SK-N-SH (cell line): ENCODE results near the gene PNRC2. TPM values are rescaled to one million over a fixed set of nuclear protein-coding genes. Genes with fewer than 3 reads are reported as not detected.

ENCODE experiments used
- CTCF ChIA-PET: fragments of 300-600, 350-600 bp; formaldehyde crosslinking; extraction: SDS; loops from one replicate; lab custom pipeline; 2021; lab: Yijun Ruan, JAX
- POLR2A ChIA-PET: fragments of 350-600 bp; sonication (Branson Sonifier 250); formaldehyde crosslinking; extraction: SDS; loops from one replicate; lab custom pipeline; 2020; ENCODE audit warnings: antibody characterized with exemption, inconsistent platforms; lab: Yijun Ruan, JAX
- DNase-seq: peaks from one replicate; pipeline ENCODE4 v3.0.0; 2012
- H2AFZ ChIP-seq: fragments of 200-600 bp; sonication (generic); 2 replicates; pipeline ENCODE4 v1.8.1; 2016; ENCODE audit warnings: antibody characterized with exemption, mild to moderate bottlenecking, low read depth
- H3F3A ChIP-seq: fragments of 200-600 bp; sonication (generic); replicated peaks from 2 replicates; pipeline ENCODE3; 2016; ENCODE audit warnings: antibody characterized with exemption, mild to moderate bottlenecking; ENCODE audit not compliant: insufficient read depth
- H3K27ac ChIP-seq, 2 experiments: fragments of 200-500 bp in 1 of 2; fragments of 200-600 bp in 1 of 2; sonication (Bioruptor generic) in 1 of 2; sonication (generic), shearing (Covaris generic) in 1 of 2; 2 replicates each; pipeline versions ENCODE4 v1.5.1 to v1.6.1; 2014 to 2016; ENCODE audit warnings: low read depth in 2 of 2, inconsistent platforms in 1 of 2, low read length in 1 of 2, mild to moderate bottlenecking in 1 of 2, mixed read lengths in 1 of 2
- H3K27me3 ChIP-seq: fragments of 200-600 bp; sonication (generic), shearing (Covaris generic); 2 replicates; pipeline ENCODE4 v1.6.1; 2016; ENCODE audit warnings: mixed run types; ENCODE audit not compliant: insufficient read depth
- H3K36me3 ChIP-seq, 2 experiments: fragments of 200-500 bp in 1 of 2; fragments of 200-600 bp in 1 of 2; sonication (Bioruptor generic) in 1 of 2; sonication (generic) in 1 of 2; replicated peaks in 1 of 2; 2 replicates each; pipeline versions ENCODE3 to v1.5.1; 2014 to 2016; ENCODE audit warnings: low read length in 1 of 2, mild to moderate bottlenecking in 1 of 2; ENCODE audit not compliant: insufficient read depth in 2 of 2, control insufficient read depth in 1 of 2
- H3K4me1 ChIP-seq, 2 experiments: fragments of 200-500 bp in 1 of 2; fragments of 200-600 bp in 1 of 2; sonication (Bioruptor generic) in 1 of 2; sonication (generic), shearing (Covaris generic) in 1 of 2; 2 replicates each; pipeline versions ENCODE4 v1.5.1 to v1.6.1; 2014 to 2016; ENCODE audit warnings: low read depth in 1 of 2, low read length in 1 of 2, mixed run types in 1 of 2; ENCODE audit not compliant: insufficient read depth in 2 of 2, control insufficient read depth in 1 of 2
- H3K4me2 ChIP-seq: fragments of 200-600 bp; sonication (generic), shearing (Covaris generic); 2 replicates; pipeline ENCODE4 v1.6.1; 2017; ENCODE audit warnings: mixed run types
- H3K4me3 ChIP-seq, 2 experiments: fragments of 200-500 bp in 1 of 2; fragments of 200-600 bp in 1 of 2; sonication (Bioruptor generic) in 1 of 2; sonication (generic), shearing (Covaris generic) in 1 of 2; 2 replicates each; pipeline versions ENCODE4 v1.5.1 to v1.8.1; 2014 to 2016; ENCODE audit warnings: low read depth in 2 of 2, inconsistent platforms in 1 of 2, low read length in 1 of 2, mild to moderate bottlenecking in 1 of 2, mixed read lengths in 1 of 2, moderate library complexity in 1 of 2
- H3K79me2 ChIP-seq: fragments of 200-600 bp; sonication (generic); 2 replicates; pipeline ENCODE4 v1.8.1; 2017; ENCODE audit warnings: mild to moderate bottlenecking; ENCODE audit not compliant: insufficient read depth
- H3K9ac ChIP-seq: fragments of 200-600 bp; sonication (generic); 2 replicates; pipeline ENCODE4 v1.6.1; 2017; ENCODE audit warnings: mixed run types
- H3K9me2 ChIP-seq: fragments of 200-600 bp; sonication (generic); 2 replicates; pipeline ENCODE4 v1.6.1; 2017; ENCODE audit warnings: mixed run types
- H3K9me3 ChIP-seq: fragments of 200-600 bp; sonication (generic); 2 replicates; pipeline ENCODE4 v1.6.1; 2017; ENCODE audit warnings: mixed run types, mild to moderate bottlenecking, moderate library complexity
- H4K20me1 ChIP-seq: fragments of 200-600 bp; sonication (generic); 2 replicates; pipeline ENCODE4 v1.6.1; 2017; ENCODE audit warnings: mild to moderate bottlenecking, mixed run types; ENCODE audit not compliant: insufficient read depth
- CTCF ChIP-seq: fragments of 200-600 bp; sonication (generic); IDR thresholded peaks from 2 replicates; pipeline ENCODE4 v1.6.1; 2017; ENCODE audit warnings: antibody characterized with exemption, mild to moderate bottlenecking, moderate library complexity
- ELF1 ChIP-seq: IDR thresholded peaks from 2 replicates; pipeline ENCODE4 v1.4.0; 2012
- EP300 ChIP-seq, 2 experiments: IDR thresholded peaks; 2 replicates each; pipeline versions ENCODE4 v1.4.0 to v1.6.1; 2012; ENCODE audit warnings: borderline replicate concordance in 1 of 2, low read depth in 1 of 2, low read length in 1 of 2
- FOXJ3 ChIP-seq: sonication (generic); formaldehyde crosslinking; IDR thresholded peaks from 2 replicates; pipeline ENCODE4 v1.5.1; 2020; ENCODE audit warnings: mild to moderate bottlenecking, missing genetic modification reagents
- GABPA ChIP-seq: IDR thresholded peaks from 2 replicates; pipeline ENCODE4 v1.4.0; 2012; ENCODE audit warnings: low read depth, mild to moderate bottlenecking
- MAX ChIP-seq: IDR thresholded peaks from 2 replicates; pipeline ENCODE4 v1.4.0; 2012; ENCODE audit warnings: low read depth
- POLR2AphosphoS5 ChIP-seq: IDR thresholded peaks from 2 replicates; pipeline ENCODE4 v1.6.1; 2012; ENCODE audit warnings: low read depth, low read length
- RAD21 ChIP-seq: IDR thresholded peaks from 2 replicates; pipeline ENCODE4 v1.6.1; 2012; ENCODE audit warnings: mild to moderate bottlenecking, low read length
- REST ChIP-seq: IDR thresholded peaks from 2 replicates; pipeline ENCODE4 v1.6.1; 2012; ENCODE audit warnings: mild to moderate bottlenecking, low read depth, low read length, moderate library complexity
- RFX5 ChIP-seq: IDR thresholded peaks from 2 replicates; pipeline ENCODE4 v1.6.1; 2012; ENCODE audit warnings: mild to moderate bottlenecking, improper control_type of control experiment, low read length
- RXRA ChIP-seq: IDR thresholded peaks from 2 replicates; pipeline ENCODE4 v1.4.0; 2012; ENCODE audit warnings: low read depth, mild to moderate bottlenecking, borderline replicate concordance
- SIN3A ChIP-seq: IDR thresholded peaks from 2 replicates; pipeline ENCODE4 v1.6.1; 2012; ENCODE audit warnings: low read depth, mild to moderate bottlenecking, low read length, moderate library complexity, borderline replicate concordance
- TAF1 ChIP-seq: IDR thresholded peaks from 2 replicates; pipeline ENCODE4 v1.6.1; 2012; ENCODE audit warnings: low read depth, mild to moderate bottlenecking, low read length, moderate library complexity, borderline replicate concordance
- TCF12 ChIP-seq: IDR thresholded peaks from 2 replicates; pipeline ENCODE4 v1.4.0; 2012
- TEAD4 ChIP-seq: IDR thresholded peaks from 2 replicates; pipeline ENCODE4 v1.4.0; 2012; ENCODE audit warnings: mild to moderate bottlenecking, borderline replicate concordance; ENCODE audit not compliant: insufficient read depth
- YY1 ChIP-seq: IDR thresholded peaks from 2 replicates; pipeline ENCODE4 v1.4.0; 2012; ENCODE audit warnings: low read depth, mild to moderate bottlenecking
- WGBS: methylation state at CpG from one replicate; pipeline ENCODE4 v1.1.6; 2017; ENCODE audit warnings: low lambda C conversion rate; 5-methylcytosine and 5-hydroxymethylcytosine counted together
- polyA plus RNA-seq, 3 experiments: library from polyadenylated mRNA; depleted of rRNA; stranded (reverse); fragments of >200 nt; gene quantifications; 2 replicates each; pipeline ENCODE4 v1.2.3, GENCODE V29; 2012
- TF ChIP-seq, protein P1 (sequence below): IDR thresholded peaks from 2 replicates; pipeline ENCODE4; 2012
- TF ChIP-seq, protein P2 (sequence below): fragments of 150-350 bp; IDR thresholded peaks from 2 replicates; pipeline ENCODE4 v1.6.1; 2016; ENCODE audit warnings: mild to moderate bottlenecking, low read depth, low read length

PNRC2 gene
- polyA plus RNA-seq, 1 of the 3 experiments (the other 2 are of a cell fraction), result 43.8 TPM

- Histone ChIP-seq H4K20me1 (peaks cover 19% of the 10 kb centered on the region), H3K27ac (peak overlapping the region; percentile 53 to 59), H2AFZ (no peak overlapping the region), H3K9ac (no peak overlapping the region), H3K36me3 (peaks cover 79 to 84% of the 10 kb centered on the region in 2 experiments), H3F3A (peaks cover 76% of the 10 kb centered on the region), H3K4me1 (peaks cover 0 to 5% of the 10 kb centered on the region in 2 experiments; a peak in 2 of 4 replicates), H3K79me2 (peaks cover 94% of the 10 kb centered on the region), H3K4me2 (no peak overlapping the region), H3K4me3 (no peak overlapping the region), H3K9me2 (no peaks in the 10 kb centered on the region), H3K27me3 (no peaks in the 10 kb centered on the region), H3K9me3 (no peaks in the 10 kb centered on the region)
- ChIA-PET POLR2A (no interaction called here), CTCF (interaction anchor here (1.1 to 1.6 kb wide), 3 partner anchors 48 to 191 kb away, joined by 3 to 4 read pairs (median 4); no protein-coding TSS in a partner anchor)
- 87% methylated on average over 5 of the region's 5 CpGs for WGBS
- no peak for DNase-seq
- TF ChIP-seq ELF1 (no peak), POLR2AphosphoS5 (peak; percentile 65; the same call in 1 of the 2 replicates), TCF12 (no peak)
Observed at GRCh38 chr1:23964790-23965740, 5.4 kb downstream of the PNRC2 start.

GRCh38 chr1:23966973-23967493, 7.4 kb downstream of the PNRC2 start:
- Histone ChIP-seq H3K27ac (peak overlapping the region; percentile 43 to 59), H3K27me3 (no peaks in the 10 kb centered on the region), H3K4me2 (no peak overlapping the region), H2AFZ (no peak overlapping the region), H3K9me2 (no peaks in the 10 kb centered on the region), H3K79me2 (peaks cover 92% of the 10 kb centered on the region), H3K36me3 (peaks cover 86% of the 10 kb centered on the region in 2 experiments), H3K4me3 (no peak overlapping the region), H3K9ac (no peak overlapping the region), H3K4me1 (peaks cover 0 to 5% of the 10 kb centered on the region in 2 experiments; a peak in 2 of 4 replicates), H3K9me3 (no peaks in the 10 kb centered on the region), H4K20me1 (peaks cover 9% of the 10 kb centered on the region; the same call in 1 of the 2 replicates), H3F3A (peaks cover 70% of the 10 kb centered on the region)
- ChIA-PET CTCF (interaction anchor here (1.5 kb wide), 1 partner anchor 11 kb away, joined by 3 read pairs; no protein-coding TSS in a partner anchor), POLR2A (interaction anchor here (0.6 kb wide), 1 partner anchor 369 kb away, joined by 3 read pairs; no protein-coding TSS in a partner anchor)
- DNase-seq, result no peak
- TF ChIP-seq, protein P1, sequence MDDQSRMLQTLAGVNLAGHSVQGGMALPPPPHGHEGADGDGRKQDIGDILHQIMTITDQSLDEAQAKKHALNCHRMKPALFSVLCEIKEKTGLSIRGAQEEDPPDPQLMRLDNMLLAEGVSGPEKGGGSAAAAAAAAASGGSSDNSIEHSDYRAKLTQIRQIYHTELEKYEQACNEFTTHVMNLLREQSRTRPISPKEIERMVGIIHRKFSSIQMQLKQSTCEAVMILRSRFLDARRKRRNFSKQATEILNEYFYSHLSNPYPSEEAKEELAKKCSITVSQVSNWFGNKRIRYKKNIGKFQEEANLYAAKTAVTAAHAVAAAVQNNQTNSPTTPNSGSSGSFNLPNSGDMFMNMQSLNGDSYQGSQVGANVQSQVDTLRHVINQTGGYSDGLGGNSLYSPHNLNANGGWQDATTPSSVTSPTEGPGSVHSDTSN, result no peak
- TF ChIP-seq TAF1 (no peak), CTCF (no peak), FOXJ3 (no peak), YY1 (no peak), GABPA (no peak), EP300 (IDR thresholded peaks at IDR 0.05; ENCODE audit: borderline replicate concordance in 1 of 2, low read depth in 1 of 2, low read length in 1 of 2) (no peak), RAD21 (no peak), REST (no peak), RXRA (no peak), RFX5 (no peak), SIN3A (no peak), TEAD4 (no peak), MAX (no peak)
- TF ChIP-seq, protein P2, sequence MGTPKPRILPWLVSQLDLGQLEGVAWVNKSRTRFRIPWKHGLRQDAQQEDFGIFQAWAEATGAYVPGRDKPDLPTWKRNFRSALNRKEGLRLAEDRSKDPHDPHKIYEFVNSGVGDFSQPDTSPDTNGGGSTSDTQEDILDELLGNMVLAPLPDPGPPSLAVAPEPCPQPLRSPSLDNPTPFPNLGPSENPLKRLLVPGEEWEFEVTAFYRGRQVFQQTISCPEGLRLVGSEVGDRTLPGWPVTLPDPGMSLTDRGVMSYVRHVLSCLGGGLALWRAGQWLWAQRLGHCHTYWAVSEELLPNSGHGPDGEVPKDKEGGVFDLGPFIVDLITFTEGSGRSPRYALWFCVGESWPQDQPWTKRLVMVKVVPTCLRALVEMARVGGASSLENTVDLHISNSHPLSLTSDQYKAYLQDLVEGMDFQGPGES, result no peak
